Mucosa of gallbladder (tissue), 1 donor: ENCODE results near the gene MAEA. TPM values are rescaled to one million over a fixed set of nuclear protein-coding genes. Genes with fewer than 3 reads are reported as not detected.

Source experiments
- DNase-seq: peaks from one replicate; pipeline ENCODE4 v3.0.0-alpha.2; 2020; ENCODE audit warnings: low spot score
- total RNA-seq: library from RNA; stranded (reverse); gene quantifications from one replicate; pipeline ENCODE4 v1.2.1, GENCODE V29; 2021
- donor health status: DM: no; HTN: no; CAD: no.

The MAEA gene
- total RNA-seq, 1 donor from 2014 or later = 78.0 TPM

GRCh38 chr4:1299301-1299860, 9.7 kb downstream of the MAEA start:
- no peak for DNase-seq

- peak; percentile 53 for DNase-seq
Measured at GRCh38 chr4:1300466-1301455, 11.1 kb downstream of the MAEA start.

GRCh38 chr4:1302159-1302558, 12.5 kb downstream of the MAEA start:
- no peak for DNase-seq

- DNase-seq = no peak
Measured at GRCh38 chr4:1305261-1305711, 15.6 kb downstream of the MAEA start.

- no peak for DNase-seq
Measured at GRCh38 chr4:1305781-1306455, 16.2 kb downstream of the MAEA start.

- no peak for DNase-seq
Measured at GRCh38 chr4:1307951-1308735, 18.5 kb downstream of the MAEA start.

- peak; percentile 85 for DNase-seq
Measured at GRCh38 chr4:1309261-1310010, 19.7 kb downstream of the MAEA start.

- no peak for DNase-seq
Measured at GRCh38 chr4:1310031-1310795, 20.5 kb downstream of the MAEA start.

- DNase-seq = no peak
Measured at GRCh38 chr4:1310796-1311631, 21.3 kb downstream of the MAEA start.

- no peak for DNase-seq
Measured at GRCh38 chr4:1312821-1313640, 23.3 kb downstream of the MAEA start.

- no peak for DNase-seq
Measured at GRCh38 chr4:1315306-1315705, 25.6 kb downstream of the MAEA start.

GRCh38 chr4:1315836-1316536, 26.3 kb downstream of the MAEA start:
- DNase-seq = no peak

- no peak for DNase-seq
Measured at GRCh38 chr4:1316537-1317168, 27.0 kb downstream of the MAEA start.

- DNase-seq = no peak
Measured at GRCh38 chr4:1317177-1318045, 27.7 kb downstream of the MAEA start.

- DNase-seq = no peak
Measured at GRCh38 chr4:1318046-1318375, 28.3 kb downstream of the MAEA start.

GRCh38 chr4:1318488-1319213, 29.0 kb downstream of the MAEA start:
- DNase-seq = no peak
